ENCODE measurements around the gene JAM3. TPM values are rescaled to one million over a fixed set of nuclear protein-coding genes. Genes with fewer than 3 reads are reported as not detected.

The JAM3 gene
- polyA plus RNA-seq, 4 donors, result 0.67 to 8.5 (median 4.5) TPM

DNA sequence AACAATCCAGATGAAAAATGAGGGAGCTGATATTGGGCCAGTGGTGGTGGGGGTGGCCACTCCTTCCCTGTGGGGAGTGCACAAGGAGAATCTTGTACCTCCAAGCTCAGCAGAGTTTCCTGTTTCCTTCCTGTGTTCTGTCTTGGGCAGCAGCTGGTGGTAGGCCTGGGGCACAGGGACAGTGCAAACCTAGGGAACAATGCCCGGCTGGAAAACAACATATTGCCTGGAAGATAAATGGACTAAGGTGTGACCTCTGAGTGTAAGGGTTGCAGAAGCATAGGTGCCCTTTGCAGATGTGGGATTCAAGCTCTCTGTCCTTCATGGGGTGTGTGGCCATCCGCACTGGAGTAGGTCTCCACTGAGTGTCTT, 5.8 kb upstream of the JAM3 start:
- no peak for DNase-seq
- WGBS, 3 donors, result 68 to 76% (median 74%) methylated on average over 2 of the region's 2 CpGs
- H3K9me3 ChIP-seq (ENCODE audit: control insufficient read depth in 2 of 2, insufficient read depth in 1 of 2, low read depth in 1 of 2, low read length in 1 of 2), result no peaks in the 10 kb centered on the region

DNA sequence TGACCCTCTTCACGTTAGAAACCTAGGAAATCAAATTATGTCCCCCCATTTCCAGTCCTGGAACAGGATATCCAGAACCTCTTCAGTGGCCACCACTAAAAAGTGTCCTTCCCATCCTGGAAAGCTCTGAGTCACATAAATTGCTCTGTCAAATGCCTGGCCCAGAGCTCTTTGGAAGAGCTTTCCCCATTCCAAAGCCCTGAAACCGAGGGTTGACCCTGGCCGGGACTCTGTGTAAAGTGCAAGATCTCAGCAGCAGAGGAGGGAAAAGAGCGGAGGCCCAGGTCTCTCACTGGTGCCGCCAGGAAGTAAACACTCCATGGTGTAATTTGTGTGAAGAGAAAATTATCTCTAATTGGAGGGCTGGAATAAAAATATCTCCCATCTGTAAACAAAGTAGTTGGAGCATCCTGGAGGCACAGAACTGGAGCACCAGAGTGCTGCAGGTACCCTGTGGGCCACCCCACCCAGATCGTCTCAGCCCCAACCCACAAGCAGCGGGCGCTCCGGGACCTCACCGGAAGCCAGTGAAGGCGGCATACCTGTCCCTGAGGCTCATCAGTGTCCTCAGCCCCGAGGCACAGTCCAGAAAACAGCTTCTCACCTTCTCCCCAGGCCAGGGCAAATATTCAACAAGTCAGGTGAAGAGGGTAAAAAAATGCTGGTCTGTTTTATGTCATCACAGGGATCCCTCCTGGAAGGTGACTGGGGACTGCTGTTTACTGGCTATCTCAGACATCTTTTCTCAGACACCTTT, 4.7 kb upstream of the JAM3 start:
- DNase-seq (no peak), FAIRE-seq (no peak)
- 73 to 78% (median 76%) methylated on average over 12 of the region's 12 CpGs for WGBS, 3 donors
- Histone ChIP-seq H3K4me1 (ENCODE audit: control insufficient read depth in 3 of 3, insufficient read depth in 2 of 3, low read depth in 1 of 3, low read length in 2 of 3) (no peaks in the 10 kb centered on the region), H3K4me3 (ENCODE audit: low read depth in 1 of 3, low read length in 3 of 3) (no peak overlapping the region), H3K9me3 (ENCODE audit: control insufficient read depth in 2 of 2, insufficient read depth in 1 of 2, low read depth in 1 of 2, low read length in 1 of 2) (no peaks in the 10 kb centered on the region), H3K36me3 (ENCODE audit: control insufficient read depth in 3 of 3, insufficient read depth in 2 of 3, low read depth in 1 of 3, low read length in 3 of 3) (no peaks in the 10 kb centered on the region), H3K27ac (ENCODE audit: low read depth in 1 of 3, low read length in 2 of 3) (no peak overlapping the region), H3K27me3 (ENCODE audit: control insufficient read depth in 3 of 3, insufficient read depth in 3 of 3, low read length in 3 of 3) (peaks cover 0 to 13% (median 0%) of the 10 kb centered on the region in 3 donors)

More for the DNA sequence above, 5.8 kb upstream of the JAM3 start:
- H3K36me3 ChIP-seq (ENCODE audit: control insufficient read depth in 3 of 3, insufficient read depth in 2 of 3, low read depth in 1 of 3, low read length in 3 of 3), result no peaks in the 10 kb centered on the region
- H3K27me3 ChIP-seq (ENCODE audit: control insufficient read depth in 3 of 3, insufficient read depth in 3 of 3, low read length in 3 of 3), result peaks cover 0 to 10% (median 0%) of the 10 kb centered on the region in 3 donors
- no peak for FAIRE-seq
- H3K4me3 ChIP-seq (ENCODE audit: low read depth in 1 of 3, low read length in 3 of 3), result no peak overlapping the region
- no peak overlapping the region for H3K27ac ChIP-seq (ENCODE audit: low read depth in 1 of 3, low read length in 2 of 3)
- H3K4me1 ChIP-seq (ENCODE audit: control insufficient read depth in 3 of 3, insufficient read depth in 2 of 3, low read depth in 1 of 3, low read length in 2 of 3), result no peaks in the 10 kb centered on the region

DNA sequence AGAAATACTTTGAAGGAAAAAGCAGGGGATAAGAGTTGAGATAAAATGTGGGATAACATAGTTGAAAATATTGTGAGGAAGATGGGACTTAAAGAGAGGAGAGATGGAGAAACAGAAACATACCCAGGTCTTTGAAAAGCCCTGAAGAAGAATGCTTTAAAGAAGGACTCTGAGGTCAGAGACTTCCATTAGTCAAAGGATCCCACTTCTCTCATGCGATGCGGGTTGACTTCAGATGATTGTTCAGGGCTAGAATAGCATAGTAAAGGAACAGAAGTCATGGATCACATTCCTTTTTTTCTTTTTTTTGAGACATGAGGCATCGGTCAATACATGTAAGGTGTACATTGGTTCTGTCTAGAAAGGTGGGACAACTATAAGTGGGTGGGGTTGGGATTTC, 3.5 kb upstream of the JAM3 start:
- no peak for FAIRE-seq
- peaks cover 0 to 17% (median 2%) of the 10 kb centered on the region in 3 donors for H3K27me3 ChIP-seq (ENCODE audit: control insufficient read depth in 3 of 3, insufficient read depth in 3 of 3, low read length in 3 of 3)
- WGBS, 3 donors, result 88 to 94% (median 93%) methylated on average over 3 of the region's 3 CpGs

DNA sequence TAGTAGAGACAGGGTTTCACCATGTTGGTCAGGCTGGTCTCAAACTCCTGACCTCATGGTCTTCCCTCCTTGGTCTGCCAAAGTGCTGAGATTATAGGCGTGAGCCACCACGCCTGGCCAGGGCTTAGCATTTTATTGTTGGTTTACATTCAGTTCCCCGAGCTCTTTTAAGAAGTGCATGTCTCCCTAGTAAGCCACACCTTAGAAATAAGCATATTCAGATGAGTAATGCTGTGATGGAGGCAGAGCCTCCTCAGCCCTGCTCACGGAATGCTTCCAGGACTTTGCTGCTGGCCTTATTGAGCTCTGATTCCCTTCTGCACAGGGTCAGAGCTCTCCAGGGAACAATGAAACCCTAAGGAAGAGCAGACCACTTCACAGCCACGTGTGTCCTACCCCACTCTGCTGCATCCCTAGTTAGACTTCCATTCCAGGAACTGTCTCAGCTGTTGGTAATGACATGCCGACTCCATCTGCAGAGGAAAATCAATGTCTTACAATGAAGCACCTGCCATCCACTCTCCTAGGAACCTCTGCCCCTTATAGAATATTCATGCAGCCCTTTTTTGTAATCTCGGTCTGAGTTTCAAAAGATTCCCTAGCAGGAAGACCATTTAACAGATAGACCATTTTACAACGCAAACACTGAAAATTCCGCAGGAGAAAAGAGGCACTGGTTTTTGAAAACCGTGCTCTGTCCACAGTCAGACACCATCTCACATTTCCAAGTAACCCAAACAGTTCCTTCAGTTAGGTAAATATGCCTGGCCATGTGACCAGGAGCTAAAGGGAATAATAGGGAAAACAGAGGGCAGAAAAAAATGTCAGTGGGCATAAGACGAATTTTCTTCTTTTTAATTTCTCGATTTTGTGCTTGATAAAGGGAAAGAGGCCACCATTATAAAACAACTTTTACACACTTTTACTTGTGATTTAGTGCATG, 1.7 kb upstream of the JAM3 start:
- H3K27me3 ChIP-seq (ENCODE audit: control insufficient read depth in 3 of 3, insufficient read depth in 3 of 3, low read length in 3 of 3), result peaks cover 0 to 19% (median 2%) of the 10 kb centered on the region in 3 donors
- DNase-seq, result no peak
- WGBS, 3 donors, result 35 to 52% (median 45%) methylated on average over 12 of the region's 12 CpGs
- no peak overlapping the region for H3K27ac ChIP-seq (ENCODE audit: low read depth in 1 of 3, low read length in 2 of 3)
- H3K36me3 ChIP-seq (ENCODE audit: control insufficient read depth in 3 of 3, insufficient read depth in 2 of 3, low read depth in 1 of 3, low read length in 3 of 3), result no peaks in the 10 kb centered on the region
- H3K4me1 ChIP-seq (ENCODE audit: control insufficient read depth in 3 of 3, insufficient read depth in 2 of 3, low read depth in 1 of 3, low read length in 2 of 3), result no peaks in the 10 kb centered on the region
- no peak overlapping the region for H3K4me3 ChIP-seq (ENCODE audit: low read depth in 1 of 3, low read length in 3 of 3)
- H3K9me3 ChIP-seq (ENCODE audit: control insufficient read depth in 2 of 2, insufficient read depth in 1 of 2, low read depth in 1 of 2, low read length in 1 of 2), result no peaks in the 10 kb centered on the region
- FAIRE-seq, result no peak

More for the DNA sequence above, 3.5 kb upstream of the JAM3 start:
- no peaks in the 10 kb centered on the region for H3K4me1 ChIP-seq (ENCODE audit: control insufficient read depth in 3 of 3, insufficient read depth in 2 of 3, low read depth in 1 of 3, low read length in 2 of 3)
- H3K9me3 ChIP-seq (ENCODE audit: control insufficient read depth in 2 of 2, insufficient read depth in 1 of 2, low read depth in 1 of 2, low read length in 1 of 2), result no peaks in the 10 kb centered on the region
- no peak for DNase-seq
- no peaks in the 10 kb centered on the region for H3K36me3 ChIP-seq (ENCODE audit: control insufficient read depth in 3 of 3, insufficient read depth in 2 of 3, low read depth in 1 of 3, low read length in 3 of 3)
- H3K27ac ChIP-seq (ENCODE audit: low read depth in 1 of 3, low read length in 2 of 3), result no peak overlapping the region
- no peak overlapping the region for H3K4me3 ChIP-seq (ENCODE audit: low read depth in 1 of 3, low read length in 3 of 3)

DNA sequence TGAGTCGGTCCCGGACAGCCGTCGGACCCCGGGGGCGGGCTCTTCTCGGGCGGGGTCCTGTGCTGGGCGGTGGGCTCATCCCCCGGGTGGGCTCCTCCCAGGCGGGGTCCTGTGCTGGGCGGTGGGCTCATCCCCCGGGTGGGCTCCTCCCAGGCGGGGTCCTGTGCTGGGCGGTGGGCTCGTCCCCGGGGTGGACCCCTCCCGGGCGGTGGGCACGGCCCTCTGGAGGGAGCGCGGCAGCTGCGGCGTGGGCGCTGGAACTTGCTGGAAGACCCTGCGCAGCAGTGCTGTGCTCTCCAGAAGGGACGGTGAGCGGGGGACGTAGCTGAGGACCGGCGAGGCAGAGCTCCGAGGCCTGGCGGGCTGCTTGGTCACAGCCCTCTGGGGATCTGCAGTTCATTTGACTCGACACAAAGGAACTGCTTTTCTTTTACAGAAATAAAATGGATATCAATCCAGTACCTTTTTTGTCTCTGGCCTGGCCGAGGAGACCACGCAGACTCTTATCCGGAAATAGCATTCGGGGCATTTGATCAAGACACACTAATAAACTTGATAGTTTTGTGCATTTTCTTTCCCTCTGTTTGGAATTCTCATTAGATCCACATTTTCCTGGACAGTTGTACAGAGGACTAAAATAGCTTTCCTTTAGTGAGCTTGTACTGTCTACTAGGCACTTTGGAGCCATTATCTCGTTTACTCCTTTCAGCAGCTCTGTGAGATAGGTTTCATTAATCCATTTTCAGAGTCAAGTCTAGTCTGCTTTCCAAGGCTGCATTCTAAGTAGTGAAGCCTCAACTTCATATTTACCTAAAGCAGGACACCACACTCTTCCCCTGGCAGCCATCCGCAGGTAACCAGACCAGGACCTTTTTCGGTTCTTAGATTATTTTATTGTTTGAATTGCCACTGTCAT, 812 bp downstream of the JAM3 start:
- FAIRE-seq (no peak), DNase-seq (peak in 1 of 2 donors; percentile 12)
- no peaks in the 10 kb centered on the region for H3K36me3 ChIP-seq (ENCODE audit: control insufficient read depth in 3 of 3, insufficient read depth in 2 of 3, low read depth in 1 of 3, low read length in 3 of 3)
- H3K4me3 ChIP-seq (ENCODE audit: low read depth in 1 of 3, low read length in 3 of 3), result peak overlapping the region; percentile 22 to 63 (median 50)
- no peaks in the 10 kb centered on the region for H3K9me3 ChIP-seq (ENCODE audit: control insufficient read depth in 2 of 2, insufficient read depth in 1 of 2, low read depth in 1 of 2, low read length in 1 of 2)
- peaks cover 0 to 19% (median 2%) of the 10 kb centered on the region in 3 donors for H3K27me3 ChIP-seq (ENCODE audit: control insufficient read depth in 3 of 3, insufficient read depth in 3 of 3, low read length in 3 of 3)
- H3K4me1 ChIP-seq (ENCODE audit: control insufficient read depth in 3 of 3, insufficient read depth in 2 of 3, low read depth in 1 of 3, low read length in 2 of 3), result no peaks in the 10 kb centered on the region
- H3K27ac ChIP-seq (ENCODE audit: low read depth in 1 of 3, low read length in 2 of 3), result peak overlapping the region in 1 of 3 donors; percentile 62
- WGBS, 3 donors, result 11 to 25% (median 19%) methylated on average over 38 to 41 of the region's 41 CpGs

DNA sequence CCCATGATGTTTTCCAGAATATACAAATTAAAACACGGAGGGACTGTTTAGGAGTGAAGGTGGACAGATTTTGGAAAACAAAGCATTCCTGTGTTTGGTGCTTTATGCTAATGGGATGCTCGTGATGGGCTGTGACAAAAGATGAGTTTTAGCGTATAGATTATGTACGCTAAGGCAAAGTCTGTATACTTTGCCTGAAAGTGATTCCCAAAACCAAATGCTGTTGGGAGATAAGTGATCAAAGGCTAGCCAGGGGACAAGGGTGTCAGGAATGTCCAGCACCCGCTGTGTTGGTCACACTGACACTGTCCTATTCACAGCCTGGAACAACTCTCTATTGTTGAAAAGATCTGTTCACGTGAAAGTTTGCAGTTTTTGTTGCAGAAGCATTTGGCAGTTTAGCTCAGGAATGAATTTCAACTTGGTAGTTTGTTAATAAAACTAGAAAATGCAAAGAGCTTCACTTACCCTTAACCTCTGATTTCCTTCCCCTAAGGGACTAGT, 1.5 kb downstream of the JAM3 start:
- no peak overlapping the region for H3K4me3 ChIP-seq (ENCODE audit: low read depth in 1 of 3, low read length in 3 of 3)
- H3K9me3 ChIP-seq (ENCODE audit: control insufficient read depth in 2 of 2, insufficient read depth in 1 of 2, low read depth in 1 of 2, low read length in 1 of 2), result no peaks in the 10 kb centered on the region
- no peaks in the 10 kb centered on the region for H3K4me1 ChIP-seq (ENCODE audit: control insufficient read depth in 3 of 3, insufficient read depth in 2 of 3, low read depth in 1 of 3, low read length in 2 of 3)
- H3K27me3 ChIP-seq (ENCODE audit: control insufficient read depth in 3 of 3, insufficient read depth in 3 of 3, low read length in 3 of 3), result peaks cover 0 to 19% (median 2%) of the 10 kb centered on the region in 3 donors
- DNase-seq, result no peak
- no peak for FAIRE-seq
- 70 to 84% (median 78%) methylated on average over 6 of the region's 6 CpGs for WGBS, 3 donors
- no peaks in the 10 kb centered on the region for H3K36me3 ChIP-seq (ENCODE audit: control insufficient read depth in 3 of 3, insufficient read depth in 2 of 3, low read depth in 1 of 3, low read length in 3 of 3)
- H3K27ac ChIP-seq (ENCODE audit: low read depth in 1 of 3, low read length in 2 of 3), result no peak overlapping the region

DNA sequence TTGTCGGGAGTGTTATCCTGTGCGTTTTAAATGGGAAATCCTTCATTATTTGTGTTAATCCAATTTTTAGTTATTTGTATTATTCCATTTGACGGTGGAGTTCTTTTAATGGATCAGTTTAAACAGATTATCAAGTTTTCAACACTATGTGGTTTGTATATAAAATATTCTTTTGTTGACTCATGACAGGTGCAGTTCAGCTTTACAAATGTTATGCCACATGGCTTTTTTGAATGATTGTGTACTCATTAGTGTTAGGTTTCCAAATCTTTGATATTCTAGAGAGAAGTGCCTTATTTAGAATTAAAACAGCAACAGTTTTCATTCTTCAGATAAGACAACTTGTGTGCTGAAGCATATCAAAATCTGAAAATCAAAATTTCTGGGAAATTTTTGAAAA, 2.4 kb downstream of the JAM3 start:
- no peak overlapping the region for H3K27ac ChIP-seq (ENCODE audit: low read depth in 1 of 3, low read length in 2 of 3)
- no peaks in the 10 kb centered on the region for H3K9me3 ChIP-seq (ENCODE audit: control insufficient read depth in 2 of 2, insufficient read depth in 1 of 2, low read depth in 1 of 2, low read length in 1 of 2)
- H3K4me3 ChIP-seq (ENCODE audit: low read depth in 1 of 3, low read length in 3 of 3), result no peak overlapping the region
- DNase-seq, result no peak
- no peaks in the 10 kb centered on the region for H3K4me1 ChIP-seq (ENCODE audit: control insufficient read depth in 3 of 3, insufficient read depth in 2 of 3, low read depth in 1 of 3, low read length in 2 of 3)
- H3K36me3 ChIP-seq (ENCODE audit: control insufficient read depth in 3 of 3, insufficient read depth in 2 of 3, low read depth in 1 of 3, low read length in 3 of 3), result no peaks in the 10 kb centered on the region
- no peak for FAIRE-seq
- WGBS, 3 donors, result 84 to 89% (median 86%) methylated on average over 3 of the region's 3 CpGs
- H3K27me3 ChIP-seq (ENCODE audit: control insufficient read depth in 3 of 3, insufficient read depth in 3 of 3, low read length in 3 of 3), result peaks cover 0 to 19% (median 2%) of the 10 kb centered on the region in 3 donors

Data from small intestine (tissue), 7 donors.